ENCODE data around the gene THAP5.

GRCh38 chr7:108522780-108523179, 46.7 kb downstream of the THAP5 start:
- no peak for TF ChIP-seq GABPB1 (CRISPR knock-in tag; IDR thresholded peaks at IDR 0.05)
- no peak for TF ChIP-seq AFF4 (CRISPR knock-in tag; IDR thresholded peaks at IDR 0.05; ENCODE audit: borderline replicate concordance)
- no peak for TF ChIP-seq ZNF425 (CRISPR knock-in tag; conservative IDR thresholded peaks at IDR 0.05)
- no peak for TF ChIP-seq CTCF (IDR thresholded peaks at IDR 0.05)
- TF ChIP-seq TEAD4 (CRISPR knock-in tag; IDR thresholded peaks at IDR 0.05), result no peak
- TF ChIP-seq TP53 (CRISPR knock-in tag; IDR thresholded peaks at IDR 0.05), result no peak
- no peak for TF ChIP-seq JUN (CRISPR knock-in tag; IDR thresholded peaks at IDR 0.05)
- TF ChIP-seq TCF7 (CRISPR knock-in tag; IDR thresholded peaks at IDR 0.05; ENCODE audit: low read depth), result no peak
- TF ChIP-seq MAX (CRISPR knock-in tag; IDR thresholded peaks at IDR 0.05), result no peak
- TF ChIP-seq PREB (CRISPR knock-in tag; IDR thresholded peaks at IDR 0.05; ENCODE audit: borderline replicate concordance), result no peak
- no peak for TF ChIP-seq SP1 (CRISPR knock-in tag; conservative IDR thresholded peaks at IDR 0.05)
